NCI-H1105 (cell line): ENCODE results near the gene DRAM2.

Source experiments
- DNase-seq: peaks from one replicate; lab custom pipeline; 2025; lab: John Stamatoyannopoulos, UW

DRAM2 gene

DNA sequence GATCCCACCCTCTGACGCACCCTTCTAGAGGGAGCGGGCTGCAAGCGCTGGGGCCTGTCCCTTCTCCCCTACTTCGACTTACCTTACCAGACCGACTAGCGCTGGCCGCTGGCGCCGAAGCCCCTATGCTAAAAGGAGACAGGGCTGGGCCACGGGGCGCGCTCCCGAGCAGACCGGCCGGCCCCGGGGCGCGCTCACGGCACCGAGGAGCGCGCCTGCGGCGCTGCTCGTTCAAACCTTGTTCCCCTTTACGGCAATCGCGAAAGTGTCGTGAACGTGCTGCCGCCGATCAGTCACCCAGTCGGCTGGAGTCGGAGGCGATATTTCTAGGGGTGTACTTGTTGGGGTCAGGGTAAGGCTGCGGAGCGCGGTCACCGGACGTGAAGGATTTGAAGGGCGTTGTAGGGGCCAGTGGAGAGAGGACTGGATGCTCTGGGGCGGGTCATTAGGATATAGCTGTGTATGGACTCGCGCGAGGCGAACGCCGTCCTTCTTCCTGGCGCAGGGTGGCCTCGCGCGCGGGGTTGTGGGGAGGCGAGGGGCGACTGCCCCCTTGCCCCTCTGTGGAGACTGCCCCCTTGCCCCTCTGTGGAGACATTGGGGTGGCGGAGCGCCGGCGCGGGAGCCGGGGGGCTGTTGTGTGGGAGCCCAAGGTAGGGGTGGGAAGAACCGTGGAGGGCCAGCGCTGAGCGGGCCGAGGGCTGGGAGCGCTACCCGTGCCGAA is at the start of gene DRAM2, which contains the start of gene CEPT1:
TSS of gene DRAM2 (minus strand) at position 138 of the 724 bp plus-strand sequence. CDS start 8,539 bp downstream, outside the sequence.
TSS of gene CEPT1 (plus strand) at position 268 of the 724 bp plus-strand sequence. CDS start 7,492 bp downstream, outside the sequence.
- DNase-seq, result peak; percentile 94

DNA sequence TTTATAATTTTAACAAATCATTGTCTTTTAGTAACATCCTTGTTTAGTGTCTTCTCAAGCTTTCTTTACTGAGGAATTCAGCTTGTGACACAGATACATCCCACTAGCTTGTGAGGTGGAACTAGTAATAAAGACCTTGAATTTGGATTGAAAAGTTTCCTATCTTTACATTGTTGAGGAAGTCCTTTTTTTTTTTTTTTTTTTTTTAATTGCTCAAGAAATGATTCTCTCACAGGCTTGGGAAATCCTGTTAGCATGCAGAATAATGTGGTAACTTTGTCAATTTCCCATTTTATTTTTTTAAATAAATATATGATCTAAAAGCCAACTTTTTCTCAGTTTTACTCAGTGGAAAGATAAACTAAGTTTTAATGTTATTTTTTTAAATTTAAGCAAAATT is 44.8 kb upstream of the DRAM2 start:
- DNase-seq, result no peak

DNA sequence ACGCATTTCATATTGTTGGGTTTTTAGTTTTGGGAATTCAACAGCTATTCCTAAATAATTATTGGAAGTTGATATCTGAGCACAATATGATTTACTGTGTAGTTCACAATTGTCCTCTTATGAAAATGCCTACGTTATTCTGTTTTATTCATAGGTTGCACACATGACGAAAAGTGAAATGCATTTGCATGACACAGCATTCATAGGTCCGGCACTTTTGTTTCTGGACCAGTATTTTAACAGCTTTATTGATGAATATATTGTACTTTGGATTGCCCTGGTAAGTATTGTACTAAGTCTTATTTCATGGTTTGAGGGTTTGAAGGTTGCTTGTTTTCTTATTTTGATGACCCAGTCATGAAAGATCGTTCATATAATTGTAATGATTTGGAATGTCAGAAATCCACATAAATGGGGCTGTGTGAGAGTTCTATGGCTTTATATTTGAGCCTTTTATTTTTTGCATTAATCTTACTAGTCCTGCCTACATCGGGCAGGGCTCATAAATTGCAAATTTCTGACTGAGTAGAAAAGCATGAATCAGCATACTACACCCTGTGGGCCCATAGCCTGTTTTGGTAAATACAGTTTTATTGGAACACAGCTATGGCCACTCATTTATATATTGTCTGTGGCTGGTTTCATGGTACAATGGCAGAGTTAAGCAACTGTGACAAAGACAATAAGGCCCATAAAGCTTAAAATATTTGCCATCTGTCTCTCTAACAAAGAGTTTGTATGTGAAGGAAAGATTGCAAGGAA is 43.6 kb upstream of the DRAM2 start:
- DNase-seq, result no peak

DNA sequence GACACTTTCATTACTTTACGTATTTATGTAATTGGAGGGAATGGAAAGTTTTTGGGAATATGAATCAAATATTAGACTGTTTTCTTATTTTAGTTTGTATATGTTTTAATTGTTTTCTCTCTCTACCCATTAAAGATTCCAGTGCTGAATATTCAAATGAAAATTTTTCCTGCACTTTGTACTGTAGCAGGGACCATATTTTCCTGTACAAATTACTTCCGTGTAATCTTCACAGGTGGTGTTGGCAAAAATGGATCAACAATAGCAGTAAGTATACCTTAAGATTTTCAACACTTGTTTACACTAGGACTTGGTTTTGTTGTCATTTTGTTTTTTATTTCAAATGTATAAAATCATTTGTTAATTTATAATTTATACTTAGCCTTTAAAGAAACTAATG is 42.2 kb upstream of the DRAM2 start:
- DNase-seq, result no peak

- DNase-seq, result no peak
These were observed 40.2 kb upstream of the DRAM2 start for GRCh38 chr1:111179968-111180533.

DNA sequence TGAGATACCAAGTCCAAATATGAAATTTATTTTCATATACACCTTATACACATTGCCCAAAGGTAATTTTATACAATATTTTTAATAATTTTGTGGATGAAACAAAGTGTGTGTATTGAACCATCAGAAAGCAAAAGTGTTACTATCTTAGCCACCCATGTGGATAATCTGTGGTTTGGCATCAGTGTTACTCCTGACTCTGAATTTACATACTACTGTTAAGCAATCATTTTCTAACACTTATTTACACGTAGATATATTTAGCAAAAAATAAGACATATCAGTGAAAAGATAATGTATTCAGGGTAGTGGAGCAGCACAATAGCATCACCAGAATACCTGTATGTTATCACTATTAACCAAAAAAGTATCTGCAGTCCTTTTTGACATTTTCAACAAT is 36.8 kb upstream of the DRAM2 start:
- DNase-seq, result no peak

- DNase-seq, result no peak
These were observed 35.5 kb upstream of the DRAM2 start for GRCh38 chr1:111175349-111175748.

DNA sequence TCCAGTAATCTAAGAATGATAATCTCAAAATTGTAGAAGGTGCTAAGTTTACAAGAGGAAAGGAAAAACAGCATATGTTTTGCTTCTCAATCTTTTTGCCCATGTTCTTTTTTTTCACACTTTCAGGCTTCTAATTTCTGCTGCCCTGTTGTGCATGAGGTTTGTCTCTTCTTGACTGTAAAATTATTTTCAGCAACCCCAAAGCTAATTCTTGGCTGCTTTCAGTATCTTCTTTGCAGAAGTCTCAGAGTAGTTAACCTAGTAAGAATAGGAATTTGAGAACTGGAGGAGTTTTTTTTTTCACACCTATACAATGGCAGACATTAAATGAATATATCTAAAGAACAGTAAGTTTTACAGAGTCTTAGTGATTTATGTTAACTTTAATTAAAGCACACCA is 34.2 kb upstream of the DRAM2 start:
- DNase-seq, result no peak

- DNase-seq, result no peak
These were observed 32.6 kb upstream of the DRAM2 start for GRCh38 chr1:111172463-111172862.

GRCh38 chr1:111164151-111164550 is 24.3 kb upstream of the DRAM2 start:
- DNase-seq, result no peak

DNA sequence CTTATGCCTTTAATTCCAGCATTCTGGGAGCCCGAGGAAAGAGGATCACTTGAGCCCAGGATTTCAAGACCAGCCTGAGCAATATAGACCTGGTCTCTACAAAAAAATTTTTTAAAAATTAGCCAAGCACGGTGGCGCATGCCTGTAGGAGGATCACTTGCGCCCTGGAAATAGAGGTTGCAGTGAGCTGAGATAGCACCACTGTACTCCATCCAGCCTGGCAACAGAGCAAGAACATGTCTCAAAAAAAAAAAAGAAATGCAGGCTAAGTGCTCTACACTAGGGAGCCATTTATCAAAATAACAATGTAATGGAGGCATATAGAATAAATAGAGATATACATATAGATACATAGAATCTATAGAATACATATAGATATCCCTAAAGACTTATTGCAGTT is 23.5 kb upstream of the DRAM2 start:
- DNase-seq, result no peak

DNA sequence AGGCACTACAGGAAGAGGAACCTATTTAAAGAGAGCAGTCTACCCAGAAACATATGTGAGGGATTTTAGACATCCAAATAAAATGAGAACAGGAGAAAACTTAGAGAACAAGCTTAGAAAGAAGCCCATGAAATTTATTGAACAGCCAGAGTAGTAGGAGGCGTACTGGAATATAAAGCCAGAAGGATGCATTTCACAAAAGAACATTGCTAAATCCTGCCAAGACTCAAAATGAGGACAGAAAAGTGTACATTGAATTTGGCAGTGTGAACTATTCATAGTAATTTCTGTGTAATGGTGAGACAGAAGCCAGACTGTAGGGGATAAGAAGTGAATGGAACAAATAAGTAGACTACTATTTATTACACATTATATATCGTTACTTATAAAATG is 22.6 kb upstream of the DRAM2 start:
- DNase-seq, result no peak

GRCh38 chr1:111161843-111162487 is 22.1 kb upstream of the DRAM2 start:
- DNase-seq, result no peak

DNA sequence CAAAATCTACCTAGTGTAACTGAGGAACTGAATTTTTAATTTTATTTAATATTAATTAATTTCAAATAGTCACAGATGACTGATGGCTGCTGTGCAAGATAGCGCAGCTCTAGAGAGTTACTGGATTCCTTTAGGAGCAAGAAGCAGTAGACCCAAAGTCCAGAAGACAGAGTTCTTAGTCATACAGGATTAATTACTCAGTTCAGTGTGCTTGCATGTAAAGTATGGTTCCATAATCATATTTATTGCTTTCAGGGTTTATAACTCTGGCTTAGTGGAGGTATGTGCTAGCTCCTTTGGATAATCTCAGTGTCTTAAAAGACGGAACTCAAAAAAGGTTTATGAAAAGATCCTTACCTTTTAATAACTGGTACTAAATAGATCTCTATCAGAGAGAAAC is 17.5 kb upstream of the DRAM2 start:
- no peak for DNase-seq

- no peak for DNase-seq
These were observed 14.4 kb upstream of the DRAM2 start for GRCh38 chr1:111154021-111154999.

GRCh38 chr1:111151838-111152237 is 11.9 kb upstream of the DRAM2 start:
- no peak for DNase-seq

GRCh38 chr1:111148376-111148881 is 8.5 kb upstream of the DRAM2 start:
- no peak for DNase-seq

DNA sequence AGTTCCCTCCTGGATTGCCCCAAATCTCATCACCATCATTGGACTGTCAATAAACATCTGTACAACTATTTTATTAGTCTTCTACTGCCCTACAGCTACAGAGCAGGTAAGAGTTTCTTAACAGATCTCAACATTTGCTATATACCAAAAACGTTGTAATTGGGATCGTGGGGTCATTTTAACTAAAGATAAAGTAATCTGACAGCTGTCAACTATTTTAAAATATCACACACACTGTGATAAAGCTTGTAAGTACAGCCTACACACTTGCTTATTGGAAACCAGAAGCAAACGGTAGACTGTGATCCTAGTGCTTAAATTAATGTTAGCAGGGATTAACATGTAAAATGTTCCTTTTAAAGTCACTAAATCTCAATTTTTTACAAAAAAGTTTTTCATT is 8.1 kb upstream of the DRAM2 start:
- no peak for DNase-seq

- no peak for DNase-seq
These were observed 6.3 kb upstream of the DRAM2 start for GRCh38 chr1:111145963-111146768.

- DNase-seq, result no peak
These were observed 5.6 kb upstream of the DRAM2 start for GRCh38 chr1:111145542-111145941.
